Breast epithelium (tissue), 4 donors: ENCODE measurements around the gene PLEKHO2. TPM values are rescaled to one million over a fixed set of nuclear protein-coding genes. Genes with fewer than 3 reads are reported as not detected.

Source experiments
- DNase-seq, 2 donors: peaks; one replicate each; pipeline ENCODE4 v3.0.0-alpha.2; 2019; ENCODE audit warnings: low spot score in 2 of 2
- H3K27ac ChIP-seq, 2 donors: fragments of 200-600 bp; sonication (generic) in 1 of 2; one replicate each; pipeline ENCODE4 v1.5.1; 2016 to 2019; ENCODE audit warnings: mild to moderate bottlenecking in 1 of 2
- H3K27me3 ChIP-seq, 2 donors: fragments of 200-600 bp; sonication (generic) in 1 of 2; one replicate each; pipeline versions ENCODE4 v1.5.1 to v1.6.0; 2017 to 2019; ENCODE audit warnings: control low read depth in 1 of 2, mild to moderate bottlenecking in 1 of 2
- H3K36me3 ChIP-seq: fragments of 200-600 bp; one replicate; pipeline ENCODE4 v1.5.1; 2019
- H3K4me1 ChIP-seq, 2 donors: fragments of 200-600 bp; sonication (generic); one replicate each; pipeline ENCODE4 v1.5.1; 2016 to 2019; ENCODE audit warnings: control low read depth in 1 of 2
- H3K4me3 ChIP-seq, 3 donors: fragments of 200-600 bp; sonication (generic); 1 replicate in 2 of 3; 2 replicates in 1 of 3; pipeline ENCODE4 v1.5.1; 2016 to 2019; ENCODE audit warnings: mild to moderate bottlenecking in 3 of 3, moderate library complexity in 2 of 3
- H3K9me3 ChIP-seq, 2 donors: fragments of 200-600 bp; sonication (generic) in 1 of 2; one replicate each; pipeline ENCODE4 v1.5.1; 2016 to 2019; ENCODE audit warnings: control low read depth in 1 of 2
- POLR2A ChIP-seq: fragments of 450-650 bp; IDR thresholded peaks from one replicate; pipeline ENCODE4 v1.6.1; 2016; ENCODE audit warnings: antibody characterized with exemption, mild to moderate bottlenecking, moderate library complexity
- POLR2AphosphoS5 ChIP-seq, 3 donors: sonication (generic); formaldehyde crosslinking; IDR thresholded peaks; one replicate each; pipeline ENCODE4 v1.6.1; 2017; ENCODE audit warnings: antibody characterized with exemption in 3 of 3
- intact Hi-C: fragments of 100-400 bp; cut with DNase I; formaldehyde crosslinking; loops from one replicate; pipeline ENCODE4 v1.15.1; 2023; ENCODE audit warnings: low total_unique reads
- total RNA-seq, 3 donors: library from RNA; depleted of rRNA; stranded (reverse); fragments of >200 nt; gene quantifications; one replicate each; pipeline ENCODE4 v1.1.0, GENCODE V29; 2016
- TF ChIP-seq, protein P1 (sequence below), 3 donors: fragments of 450-650 bp; IDR thresholded peaks; one replicate each; pipeline ENCODE4 v1.5.1; 2016 to 2017; ENCODE audit warnings: antibody characterized with exemption in 3 of 3, mild to moderate bottlenecking in 3 of 3, moderate library complexity in 3 of 3

The PLEKHO2 gene
- total RNA-seq, 3 donors from 2014 or later = 21.1 to 33.3 (median 26.5) TPM

DNA sequence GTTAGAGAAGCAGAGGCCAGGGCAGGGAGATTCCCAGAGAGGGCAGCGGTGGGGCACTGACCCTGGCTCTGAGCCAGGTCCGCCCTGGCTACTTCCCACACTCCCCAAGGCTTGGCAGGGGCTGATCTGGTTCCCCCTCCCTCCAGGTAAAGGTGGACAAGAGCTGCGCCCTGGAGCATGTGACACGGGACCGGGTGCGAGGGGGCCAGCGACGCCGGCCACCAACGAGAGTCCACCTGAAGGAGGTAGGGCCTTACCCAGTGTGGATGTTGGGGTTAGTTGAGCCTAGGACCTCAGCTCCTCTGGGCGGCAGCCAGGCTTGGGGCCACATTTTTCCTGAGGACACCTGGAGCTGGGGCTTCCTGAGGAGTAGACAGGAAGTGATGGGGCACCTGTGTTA is 19.6 kb downstream of the PLEKHO2 start:
- Histone ChIP-seq H3K36me3 (no peaks in the 10 kb centered on the region), H3K4me1 (peaks cover 0 to 7% of the 10 kb centered on the region in 2 donors), H3K27ac (no peak overlapping the region), H3K9me3 (no peaks in the 10 kb centered on the region), H3K4me3 (no peak overlapping the region), H3K27me3 (no peaks in the 10 kb centered on the region)
- TF ChIP-seq, protein P1, sequence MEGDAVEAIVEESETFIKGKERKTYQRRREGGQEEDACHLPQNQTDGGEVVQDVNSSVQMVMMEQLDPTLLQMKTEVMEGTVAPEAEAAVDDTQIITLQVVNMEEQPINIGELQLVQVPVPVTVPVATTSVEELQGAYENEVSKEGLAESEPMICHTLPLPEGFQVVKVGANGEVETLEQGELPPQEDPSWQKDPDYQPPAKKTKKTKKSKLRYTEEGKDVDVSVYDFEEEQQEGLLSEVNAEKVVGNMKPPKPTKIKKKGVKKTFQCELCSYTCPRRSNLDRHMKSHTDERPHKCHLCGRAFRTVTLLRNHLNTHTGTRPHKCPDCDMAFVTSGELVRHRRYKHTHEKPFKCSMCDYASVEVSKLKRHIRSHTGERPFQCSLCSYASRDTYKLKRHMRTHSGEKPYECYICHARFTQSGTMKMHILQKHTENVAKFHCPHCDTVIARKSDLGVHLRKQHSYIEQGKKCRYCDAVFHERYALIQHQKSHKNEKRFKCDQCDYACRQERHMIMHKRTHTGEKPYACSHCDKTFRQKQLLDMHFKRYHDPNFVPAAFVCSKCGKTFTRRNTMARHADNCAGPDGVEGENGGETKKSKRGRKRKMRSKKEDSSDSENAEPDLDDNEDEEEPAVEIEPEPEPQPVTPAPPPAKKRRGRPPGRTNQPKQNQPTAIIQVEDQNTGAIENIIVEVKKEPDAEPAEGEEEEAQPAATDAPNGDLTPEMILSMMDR (IDR thresholded peaks at IDR 0.05) = no peak
- TF ChIP-seq POLR2AphosphoS5 (IDR thresholded peaks at IDR 0.05) (no peak), POLR2A (no peak)
- intact Hi-C loops = no loop called here
- DNase-seq = no peak

DNA sequence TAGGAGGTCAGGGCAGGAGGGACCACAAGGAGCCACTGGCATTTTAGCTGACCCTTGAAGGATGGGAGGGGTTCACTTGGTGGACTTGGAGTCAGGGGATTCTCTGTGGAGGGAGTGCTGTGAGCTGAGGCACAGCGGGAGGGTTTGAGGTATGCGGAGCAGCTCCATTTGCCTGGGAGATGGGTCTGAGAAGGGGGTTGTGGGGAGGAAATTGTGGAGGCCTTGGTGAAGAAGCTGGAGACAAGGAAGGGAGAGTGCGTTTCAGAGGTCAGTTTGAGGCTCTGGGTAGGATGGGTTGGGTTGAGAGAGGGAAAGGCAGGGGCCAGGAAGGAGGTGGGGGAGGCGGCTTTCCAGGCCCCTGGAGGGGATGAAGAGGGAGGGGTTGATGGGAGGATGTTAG is 20.2 kb downstream of the PLEKHO2 start:
- DNase-seq = no peak
- H3K27ac ChIP-seq = no peak overlapping the region
- H3K4me1 ChIP-seq = peaks cover 0 to 7% of the 10 kb centered on the region in 2 donors
- no peaks in the 10 kb centered on the region for H3K9me3 ChIP-seq
- H3K4me3 ChIP-seq = no peak overlapping the region
- H3K27me3 ChIP-seq = no peaks in the 10 kb centered on the region
- intact Hi-C loops = no loop called here
- H3K36me3 ChIP-seq = no peaks in the 10 kb centered on the region
- TF ChIP-seq POLR2AphosphoS5 (IDR thresholded peaks at IDR 0.05) (no peak), POLR2A (no peak)
- TF ChIP-seq, protein P1 (IDR thresholded peaks at IDR 0.05) = no peak

DNA sequence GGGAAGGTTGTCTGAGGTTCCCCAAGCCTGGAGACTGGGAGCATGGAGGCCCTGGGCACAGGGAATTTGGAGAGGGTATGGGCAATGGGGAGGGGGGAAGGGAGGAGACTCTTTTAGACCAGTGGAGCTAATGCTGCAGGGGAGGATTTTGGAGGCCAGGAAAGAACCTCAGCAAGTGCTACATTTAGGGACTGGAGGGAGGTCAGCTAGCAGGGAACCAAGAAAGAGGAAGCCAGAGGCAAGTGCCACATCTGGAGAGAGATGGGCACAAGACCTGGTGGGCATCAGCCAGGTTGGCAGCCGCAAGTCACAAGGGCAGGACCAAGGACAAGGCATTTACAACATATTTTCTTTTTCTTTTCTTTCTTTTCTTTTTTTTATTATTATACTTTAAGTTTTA is 20.7 kb downstream of the PLEKHO2 start:
- Histone ChIP-seq H3K4me1 (peaks cover 0 to 7% of the 10 kb centered on the region in 2 donors), H3K27me3 (no peaks in the 10 kb centered on the region), H3K36me3 (no peaks in the 10 kb centered on the region), H3K9me3 (no peaks in the 10 kb centered on the region), H3K27ac (no peak overlapping the region), H3K4me3 (no peak overlapping the region)
- no peak for DNase-seq
- intact Hi-C loops = no loop called here
- TF ChIP-seq, protein P1 (IDR thresholded peaks at IDR 0.05) = no peak
- no peak for TF ChIP-seq POLR2A
- no peak for TF ChIP-seq POLR2AphosphoS5 (IDR thresholded peaks at IDR 0.05)

DNA sequence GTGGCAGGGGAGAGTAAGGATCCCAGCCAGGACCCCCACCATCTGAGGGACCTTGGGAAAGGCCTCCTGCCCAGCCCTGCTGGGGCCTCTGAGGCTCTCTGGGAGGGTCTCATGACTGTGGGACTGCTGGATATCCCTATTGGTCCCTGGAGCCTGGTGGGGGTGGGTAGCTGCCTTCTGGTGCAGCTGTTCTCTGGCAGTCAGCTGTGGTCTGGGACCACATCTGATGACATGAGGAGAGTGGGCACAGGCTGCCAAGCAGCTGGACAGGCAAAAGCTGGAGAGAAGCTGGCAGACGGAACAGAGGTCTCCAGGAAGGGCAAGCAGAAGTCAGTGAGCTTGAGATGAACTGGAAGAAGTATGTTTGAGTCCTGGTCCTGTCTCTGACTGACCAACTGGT is 22.4 kb downstream of the PLEKHO2 start:
- no peak overlapping the region for H3K4me3 ChIP-seq
- H3K27me3 ChIP-seq = no peaks in the 10 kb centered on the region
- H3K36me3 ChIP-seq = no peaks in the 10 kb centered on the region
- no peak for TF ChIP-seq POLR2A
- TF ChIP-seq, protein P1 (IDR thresholded peaks at IDR 0.05) = no peak
- no peak for TF ChIP-seq POLR2AphosphoS5 (IDR thresholded peaks at IDR 0.05)
- H3K27ac ChIP-seq = no peak overlapping the region
- no peak for DNase-seq
- no peaks in the 10 kb centered on the region for H3K4me1 ChIP-seq
- no peaks in the 10 kb centered on the region for H3K9me3 ChIP-seq
- intact Hi-C loops = no loop called here

DNA sequence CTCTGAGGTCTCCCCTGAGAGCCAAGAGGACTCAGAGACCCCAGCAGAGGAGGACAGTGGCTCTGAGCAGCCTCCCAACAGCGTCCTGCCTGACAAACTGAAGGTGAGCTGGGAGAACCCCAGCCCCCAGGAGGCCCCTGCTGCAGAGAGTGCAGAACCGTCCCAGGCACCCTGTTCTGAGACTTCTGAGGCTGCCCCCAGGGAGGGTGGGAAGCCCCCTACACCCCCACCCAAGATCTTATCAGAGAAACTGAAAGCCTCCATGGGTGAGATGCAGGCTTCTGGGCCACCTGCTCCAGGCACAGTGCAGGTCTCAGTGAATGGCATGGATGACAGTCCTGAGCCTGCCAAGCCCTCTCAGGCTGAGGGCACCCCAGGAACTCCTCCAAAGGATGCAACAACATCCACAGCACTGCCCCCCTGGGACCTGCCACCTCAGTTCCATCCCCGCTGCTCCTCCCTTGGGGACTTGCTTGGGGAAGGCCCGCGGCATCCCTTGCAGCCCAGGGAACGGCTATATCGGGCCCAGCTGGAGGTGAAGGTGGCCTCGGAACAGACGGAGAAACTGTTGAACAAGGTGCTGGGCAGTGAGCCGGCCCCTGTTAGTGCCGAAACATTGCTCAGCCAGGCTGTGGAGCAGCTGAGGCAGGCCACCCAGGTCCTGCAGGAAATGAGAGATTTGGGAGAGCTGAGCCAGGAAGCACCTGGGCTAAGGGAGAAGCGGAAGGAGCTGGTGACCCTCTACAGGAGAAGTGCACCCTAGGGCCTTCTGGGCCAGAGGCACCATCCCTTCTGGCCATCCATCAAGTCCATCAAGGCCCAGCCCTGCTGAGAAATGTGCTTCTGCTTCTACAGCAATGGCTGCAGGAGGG is 23.6 kb downstream of the PLEKHO2 start:
- Histone ChIP-seq H3K27me3 (no peaks in the 10 kb centered on the region), H3K9me3 (no peaks in the 10 kb centered on the region), H3K4me3 (no peak overlapping the region), H3K36me3 (no peaks in the 10 kb centered on the region), H3K27ac (peak overlapping the region in 1 of 2 donors; percentile 32), H3K4me1 (no peaks in the 10 kb centered on the region)
- no peak for DNase-seq
- intact Hi-C loops = no loop called here
- TF ChIP-seq, protein P1 (IDR thresholded peaks at IDR 0.05) = no peak
- TF ChIP-seq POLR2AphosphoS5 (IDR thresholded peaks at IDR 0.05) (no peak), POLR2A (no peak)
